Brain microvascular endothelial cell (primary cell): ENCODE measurements around the gene PDE12.

Source experiments
- DNase-seq: peaks from one replicate; pipeline ENCODE4 v3.0.0-alpha.2; 2020
- H3K27ac ChIP-seq: fragments of 250-450 bp; sonication (Bioruptor Pico); 2 replicates; pipeline ENCODE4 v1.5.1; 2020; ENCODE audit warnings: mild to moderate bottlenecking, moderate library complexity
- H3K27me3 ChIP-seq: fragments of 250-450 bp; sonication (Bioruptor Pico); replicated peaks from 2 replicates; pipeline ENCODE4 v1.5.1; 2020; ENCODE audit warnings: mild to moderate bottlenecking
- H3K36me3 ChIP-seq: fragments of 250-450 bp; sonication (Bioruptor Pico); replicated peaks from 2 replicates; pipeline ENCODE4 v1.5.1; 2020; ENCODE audit warnings: mild to moderate bottlenecking
- H3K4me3 ChIP-seq: 2 replicates; pipeline ENCODE4 v1.5.1; 2011; ENCODE audit warnings: low read depth, mild to moderate bottlenecking, control low read depth, low read length, moderate library complexity
- CTCF ChIP-seq: IDR thresholded peaks from 2 replicates; pipeline ENCODE4 v1.5.1; 2011; ENCODE audit warnings: low read depth, mild to moderate bottlenecking, moderate library complexity, low read length, control low read depth, inconsistent platforms; ENCODE audit errors: missing control alignments
- in situ Hi-C: cut with HindIII; loops from 2 replicates; pipeline ENCODE4 v1.10.0; 2017; ENCODE audit warnings: low sequenced_read_pairs, low pct_ligation_motif_present

Gene PDE12

GRCh38 chr3:57577801-57578200 lies 21.7 kb downstream of the PDE12 start:
- Histone ChIP-seq H3K27me3 (no peaks in the 10 kb centered on the region), H3K27ac (no peak overlapping the region), H3K36me3 (peaks cover 91% of the 10 kb centered on the region), H3K4me3 (no peak overlapping the region)
- TF ChIP-seq CTCF = no peak
- no peak for DNase-seq
- in situ Hi-C loops = no loop called here

- peak; percentile 35 for TF ChIP-seq CTCF
- H3K27me3 ChIP-seq = no peaks in the 10 kb centered on the region
- no peak overlapping the region for H3K27ac ChIP-seq
- peaks cover 69% of the 10 kb centered on the region for H3K36me3 ChIP-seq
- in situ Hi-C loops = no loop called here
- no peak for DNase-seq
- H3K4me3 ChIP-seq = no peak overlapping the region
These were observed 26.5 kb downstream of the PDE12 start for GRCh38 chr3:57582474-57583168.

GRCh38 chr3:57583544-57583943 lies 27.5 kb downstream of the PDE12 start:
- no peak overlapping the region for H3K4me3 ChIP-seq
- peaks cover 67% of the 10 kb centered on the region for H3K36me3 ChIP-seq
- no peaks in the 10 kb centered on the region for H3K27me3 ChIP-seq
- H3K27ac ChIP-seq = no peak overlapping the region
- no peak for DNase-seq
- no peak for TF ChIP-seq CTCF
- in situ Hi-C loops = no loop called here

GRCh38 chr3:57586778-57587177 lies 30.7 kb downstream of the PDE12 start:
- no peak for TF ChIP-seq CTCF
- no peak overlapping the region for H3K4me3 ChIP-seq
- in situ Hi-C loops = no loop called here
- H3K36me3 ChIP-seq = peaks cover 54% of the 10 kb centered on the region
- no peaks in the 10 kb centered on the region for H3K27me3 ChIP-seq
- DNase-seq = no peak
- no peak overlapping the region for H3K27ac ChIP-seq

- TF ChIP-seq CTCF = no peak
- DNase-seq = no peak
- Histone ChIP-seq H3K4me3 (no peak overlapping the region), H3K36me3 (peaks cover 49% of the 10 kb centered on the region), H3K27ac (no peak overlapping the region), H3K27me3 (no peaks in the 10 kb centered on the region)
- in situ Hi-C loops = no loop called here
These were observed 31.8 kb downstream of the PDE12 start for GRCh38 chr3:57587905-57588304.

- peak overlapping the region; percentile 5 for H3K4me3 ChIP-seq
- peaks cover 41% of the 10 kb centered on the region for H3K36me3 ChIP-seq
- no peaks in the 10 kb centered on the region for H3K27me3 ChIP-seq
- no peak for DNase-seq
- no peak for TF ChIP-seq CTCF
- no peak overlapping the region for H3K27ac ChIP-seq
- in situ Hi-C loops = no loop called here
These were observed 36.2 kb downstream of the PDE12 start for GRCh38 chr3:57592306-57592705.
